ENCODE data around the gene ARMC9. TPM values are rescaled to one million over a fixed set of nuclear protein-coding genes. Genes with fewer than 3 reads are reported as not detected.
A peak's percentile ranks its signal among the peaks of the same experiment; 100 is the strongest.

ARMC9 gene
- total and polyA plus RNA-seq, 9 donors, result 16.7 to 33.5 (median 29.3) TPM

DNA sequence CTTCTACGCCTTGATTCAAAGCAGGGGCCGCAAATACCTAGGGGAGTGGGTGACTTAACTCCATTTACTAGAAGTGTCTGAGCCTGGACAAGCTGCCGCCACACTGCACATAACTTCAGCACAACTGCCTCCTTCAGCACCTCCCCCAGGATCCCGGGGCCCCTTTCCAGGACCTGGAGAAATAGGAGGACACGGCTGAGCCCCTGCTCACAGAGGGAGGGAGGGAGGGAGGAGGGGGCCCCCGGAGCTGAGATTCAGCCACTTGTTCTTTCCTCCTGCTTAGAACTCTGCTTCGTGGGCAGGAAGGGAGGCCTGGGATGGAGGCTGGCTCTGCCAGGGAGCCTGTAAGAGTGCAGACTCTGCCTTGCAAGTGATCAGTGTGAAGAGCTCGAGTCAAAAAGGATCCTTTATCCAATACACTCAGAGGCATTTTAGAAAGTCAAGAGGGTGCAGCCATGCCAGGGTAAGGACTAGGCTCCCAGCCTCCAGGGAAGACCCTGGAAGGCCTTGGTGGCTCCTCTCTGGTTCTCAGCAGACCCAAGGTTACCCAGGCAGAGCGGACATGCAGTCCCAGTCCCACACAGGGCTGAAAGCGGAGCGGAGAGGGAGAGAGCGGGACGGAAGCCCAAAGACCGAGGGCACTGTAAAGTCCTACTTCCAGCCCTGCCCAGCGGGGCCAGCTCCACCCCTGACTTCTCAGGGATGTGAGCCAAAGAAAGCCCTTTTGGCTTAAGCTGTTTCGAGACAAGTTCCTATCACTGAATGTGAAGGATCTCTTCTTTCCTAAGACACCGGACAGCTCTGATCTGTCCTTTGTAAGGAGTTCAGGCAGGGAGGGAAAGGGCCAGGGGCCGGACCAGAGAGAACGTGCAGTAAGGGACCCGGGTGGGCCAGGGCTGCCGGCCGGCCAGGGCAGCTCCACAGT is 8.6 kb upstream of the ARMC9 start:
- TF ChIP-seq CTCF (IDR thresholded peaks at IDR 0.05) (no peak), EP300 (IDR thresholded peaks at IDR 0.05) (no peak), POLR2A (IDR thresholded peaks at IDR 0.05) (no peak)
- no peaks in the 10 kb centered on the region for H3K9me3 ChIP-seq
- no peaks in the 10 kb centered on the region for H3K36me3 ChIP-seq
- H3K27me3 ChIP-seq, result no peaks in the 10 kb centered on the region
- H3K27ac ChIP-seq, result peak overlapping the region; percentile 69 to 88
- DNase-seq, result peak; percentile 65 to 77 (median 71)
- 35 to 44% (median 39%) methylated on average over 22 of the region's 22 CpGs for WGBS, 3 donors
- peaks cover 8% of the 10 kb centered on the region for H3K4me1 ChIP-seq (ENCODE audit: insufficient read depth)
- peak overlapping the region; percentile 35 for H3K4me3 ChIP-seq
- intact Hi-C loops (cut with DNase I), result loop anchor here (5.0 to 10.0 kb wide), 2 partner anchors 85 to 88 kb away; no protein-coding TSS in a partner anchor

GRCh38 chr2:231190531-231191197 is 7.8 kb upstream of the ARMC9 start:
- Histone ChIP-seq H3K36me3 (no peaks in the 10 kb centered on the region), H3K27me3 (no peaks in the 10 kb centered on the region), H3K4me3 (peak overlapping the region; percentile 35), H3K9me3 (no peaks in the 10 kb centered on the region), H3K27ac (peak overlapping the region; percentile 69 to 88), H3K4me1 (ENCODE audit: insufficient read depth) (peaks cover 8% of the 10 kb centered on the region)
- intact Hi-C loops (cut with DNase I), result loop anchor here (5.0 to 10.0 kb wide), 2 partner anchors 86 to 88 kb away; no protein-coding TSS in a partner anchor
- no peak for TF ChIP-seq POLR2A (IDR thresholded peaks at IDR 0.05)
- TF ChIP-seq CTCF (IDR thresholded peaks at IDR 0.05), result peak in 2 of 3 donors; percentile 10 to 19
- TF ChIP-seq EP300 (IDR thresholded peaks at IDR 0.05), result peak; percentile 51
- DNase-seq, result peak; percentile 83 to 89 (median 84)
- WGBS, 3 donors, result 10 to 17% (median 11%) methylated on average over 41 to 42 of the region's 42 CpGs

DNA sequence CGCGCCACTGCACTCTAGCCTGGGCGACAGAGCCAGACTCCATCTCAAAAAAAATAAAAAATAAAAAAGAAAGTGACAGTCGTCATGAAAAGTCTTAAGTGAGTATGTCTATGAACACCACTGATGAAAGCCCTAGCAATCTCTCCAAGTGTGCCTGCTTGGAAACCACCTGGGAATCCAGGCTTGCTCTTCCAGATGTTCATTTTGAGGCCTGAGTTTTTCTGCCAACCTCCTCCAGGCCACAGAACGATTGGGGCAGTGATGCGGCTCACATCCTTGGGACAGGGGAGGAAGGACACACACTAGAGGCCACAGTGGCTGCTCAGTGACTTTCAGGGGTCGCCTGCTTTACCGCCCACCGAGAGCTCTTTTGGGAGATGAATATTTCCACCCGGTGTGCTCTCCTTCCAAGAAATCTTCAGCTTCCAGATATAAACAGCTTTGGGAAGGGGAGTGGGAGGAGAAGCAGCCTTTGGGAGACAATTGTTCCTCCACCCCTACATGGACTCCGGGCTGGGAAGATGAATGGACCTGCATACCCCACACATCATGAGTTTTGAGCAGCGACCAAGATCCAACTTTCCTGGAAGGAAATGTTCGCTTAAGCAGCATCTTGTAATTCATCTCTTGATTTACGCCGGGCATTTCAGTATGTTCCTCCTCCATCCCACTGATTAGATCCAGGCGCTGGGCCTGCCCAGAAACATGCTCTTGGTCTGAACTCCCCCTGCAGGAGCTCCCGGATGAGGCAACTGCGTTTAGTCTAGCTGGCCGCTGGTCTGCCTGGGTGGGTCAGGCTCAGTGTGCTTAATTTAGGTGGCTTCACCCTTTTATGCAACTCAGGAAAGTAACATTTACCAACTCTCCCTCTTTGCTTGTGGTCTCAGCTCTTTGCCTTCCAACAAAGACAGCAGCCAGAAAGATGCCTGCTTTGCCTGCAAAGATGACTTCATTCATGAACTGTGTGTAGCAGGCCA is 6.2 kb upstream of the ARMC9 start:
- peak; percentile 81 to 89 (median 85) for DNase-seq
- H3K36me3 ChIP-seq, result no peaks in the 10 kb centered on the region
- no peaks in the 10 kb centered on the region for H3K9me3 ChIP-seq
- H3K27me3 ChIP-seq, result no peaks in the 10 kb centered on the region
- TF ChIP-seq EP300 (IDR thresholded peaks at IDR 0.05) (peak; percentile 58), POLR2A (IDR thresholded peaks at IDR 0.05) (no peak), CTCF (IDR thresholded peaks at IDR 0.05) (peak; percentile 40 to 71 (median 70))
- H3K27ac ChIP-seq, result peak overlapping the region; percentile 69 to 88
- H3K4me1 ChIP-seq (ENCODE audit: insufficient read depth), result peaks cover 8% of the 10 kb centered on the region
- 23 to 30% (median 28%) methylated on average over 19 of the region's 19 CpGs for WGBS, 3 donors
- intact Hi-C loops (cut with DNase I), result loop anchor here (5.0 to 10.0 kb wide), 2 partner anchors 87 to 90 kb away; no protein-coding TSS in a partner anchor
- H3K4me3 ChIP-seq, result no peak overlapping the region

Measured in ovary (tissue), 9 donors.